ENCODE data around the gene OR10X1. TPM values are rescaled to one million over a fixed set of nuclear protein-coding genes. Genes with fewer than 3 reads are reported as not detected.

The OR10X1 gene
- polyA plus RNA-seq, 1 of the 3 experiments (the other 2 are of a cell fraction): not detected

- H2AFZ ChIP-seq (ENCODE audit: low read depth): no peak within 1 kb of the TSS
- POLR2A ChIA-PET: no interaction called here
- no peak within 1 kb of the TSS; a peak in 1 of 4 replicates for H3K4me3 ChIP-seq (ENCODE audit: low read depth in 2 of 2, low read length in 1 of 2)
- no peaks in the 10 kb centered on the region for H3K36me3 ChIP-seq (replicated peaks in 1 of 2; ENCODE audit: control insufficient read depth in 1 of 2, insufficient read depth in 2 of 2, low read length in 1 of 2)
- TF ChIP-seq SMC3 (IDR thresholded peaks at IDR 0.05; ENCODE audit: low read depth, low read length): no peak
- TF ChIP-seq FOSL2 (IDR thresholded peaks at IDR 0.05; ENCODE audit: borderline replicate concordance, low read depth): no peak
- no peak for TF ChIP-seq RFX5 (IDR thresholded peaks at IDR 0.05; ENCODE audit: low read length)
- no peak for TF ChIP-seq CHD2 (IDR thresholded peaks at IDR 0.05; ENCODE audit: low read length, partially characterized antibody)
- no peak for TF ChIP-seq MEF2A (IDR thresholded peaks at IDR 0.05; ENCODE audit: borderline replicate concordance, low read depth)
- TF ChIP-seq RCOR1 (IDR thresholded peaks at IDR 0.05; ENCODE audit: low read length): no peak
- no peak for TF ChIP-seq REST (IDR thresholded peaks at IDR 0.05; ENCODE audit: low read depth, low read length)
- TF ChIP-seq RXRA (IDR thresholded peaks at IDR 0.05; ENCODE audit: borderline replicate concordance, low read depth): no peak
- TF ChIP-seq YY1 (IDR thresholded peaks at IDR 0.05; ENCODE audit: low read depth): no peak
- TF ChIP-seq POLR2AphosphoS5 (IDR thresholded peaks at IDR 0.05; ENCODE audit: low read depth, low read length): no peak
- TF ChIP-seq USF1 (IDR thresholded peaks at IDR 0.05; ENCODE audit: borderline replicate concordance, low read depth): no peak
- no peak for TF ChIP-seq GABPA (IDR thresholded peaks at IDR 0.05; ENCODE audit: low read depth)
- TF ChIP-seq GATA2 (CRISPR knock-in tag; IDR thresholded peaks at IDR 0.05): no peak
- TF ChIP-seq NRF1 (IDR thresholded peaks at IDR 0.05; ENCODE audit: low read depth, low read length): no peak
- TF ChIP-seq ZBTB33 (IDR thresholded peaks at IDR 0.05; ENCODE audit: borderline replicate concordance, low read depth): no peak
- TF ChIP-seq SIN3A (IDR thresholded peaks at IDR 0.05; ENCODE audit: borderline replicate concordance, low read depth, low read length): no peak
- TF ChIP-seq EP300 (IDR thresholded peaks at IDR 0.05; ENCODE audit: borderline replicate concordance in 1 of 2, low read depth in 1 of 2, low read length in 1 of 2): no peak
- no peaks in the 10 kb centered on the region for H3K9me3 ChIP-seq
- H3K9ac ChIP-seq: no peak within 1 kb of the TSS
- CTCF ChIA-PET: no interaction called here
- H3K4me1 ChIP-seq (ENCODE audit: control insufficient read depth in 1 of 2, insufficient read depth in 2 of 2, low read depth in 1 of 2, low read length in 1 of 2): no peaks in the 10 kb centered on the region; a peak in 1 of 4 replicates
- no peaks in the 10 kb centered on the region; the same call in 1 of the 2 replicates for H3K9me2 ChIP-seq
- no peak for DNase-seq
- H4K20me1 ChIP-seq (ENCODE audit: insufficient read depth): no peaks in the 10 kb centered on the region
- WGBS (ENCODE audit: low lambda C conversion rate): 0% methylated on average over 3 of the region's 3 CpGs
- no peak within 1 kb of the TSS for H3K4me2 ChIP-seq
- H3F3A ChIP-seq (replicated peaks; ENCODE audit: insufficient read depth): no peaks in the 10 kb centered on the region
- no peaks in the 10 kb centered on the region for H3K27me3 ChIP-seq (ENCODE audit: insufficient read depth)
- H3K27ac ChIP-seq (ENCODE audit: low read depth in 2 of 2, low read length in 1 of 2): no peak within 1 kb of the TSS
- H3K79me2 ChIP-seq (ENCODE audit: insufficient read depth): no peaks in the 10 kb centered on the region
These were observed 25.3 kb downstream of the OR10X1 start, which contains the start of gene OR6Y1 for GRCh38 chr1:158554352-158554751. OR6Y1 (minus strand) TSS chr1:158554405; CDS start chr1:158548105, 6,300 bp downstream.

Measured in SK-N-SH (cell line).